Gastroesophageal sphincter (tissue), 3 donors: Measurements from ENCODE around the gene CRYAA.
"Not testable (repeated sequence)": the region's sequence is repeated elsewhere in the genome, so short reads cannot be mapped to it uniquely, and the experiment has no call there.

Experiments
- CTCF ChIP-seq, 4 experiments: fragments of 200-600 bp in 2 of 4; fragments of 450-650 bp in 2 of 4; sonication (generic) in 1 of 4; IDR thresholded peaks; one replicate each; pipeline ENCODE4 v1.5.1; 2017 to 2019; ENCODE audit warnings: antibody characterized with exemption in 4 of 4, mild to moderate bottlenecking in 2 of 4, moderate library complexity in 2 of 4
- POLR2A ChIP-seq, 2 donors: fragments of 450-650 bp; IDR thresholded peaks; one replicate each; pipeline ENCODE4 v1.6.1; 2017; ENCODE audit warnings: antibody characterized with exemption in 2 of 2, mild to moderate bottlenecking in 2 of 2, moderate library complexity in 1 of 2
- POLR2AphosphoS5 ChIP-seq: sonication (generic); formaldehyde crosslinking; IDR thresholded peaks from one replicate; pipeline ENCODE4 v1.6.1; 2017; ENCODE audit warnings: antibody characterized with exemption

- not testable (repeated sequence) for TF ChIP-seq POLR2AphosphoS5; POLR2A (IDR thresholded peaks at IDR 0.05); CTCF (IDR thresholded peaks at IDR 0.05)
Observed at GRCh38 chr21:43164823-43165222, 4.0 kb upstream of the CRYAA start.
